Fibroblast of pulmonary artery (primary cell): ENCODE measurements around the gene AZGP1.

Experiments
- DNase-seq: peaks from one replicate; pipeline ENCODE4 v3.0.0-alpha.2; 2010; ENCODE audit warnings: low read depth
- H3K4me3 ChIP-seq: replicated peaks from 2 replicates; pipeline ENCODE4 v1.5.1; 2011; ENCODE audit warnings: low read depth, mild to moderate bottlenecking, control low read depth, low read length, moderate library complexity
- TF ChIP-seq, protein P1 (sequence below): IDR thresholded peaks from 2 replicates; pipeline ENCODE4 v1.5.1; 2011; ENCODE audit warnings: mild to moderate bottlenecking, control low read depth, low read length, inconsistent platforms; ENCODE audit errors: missing control alignments

The AZGP1 gene

DNA sequence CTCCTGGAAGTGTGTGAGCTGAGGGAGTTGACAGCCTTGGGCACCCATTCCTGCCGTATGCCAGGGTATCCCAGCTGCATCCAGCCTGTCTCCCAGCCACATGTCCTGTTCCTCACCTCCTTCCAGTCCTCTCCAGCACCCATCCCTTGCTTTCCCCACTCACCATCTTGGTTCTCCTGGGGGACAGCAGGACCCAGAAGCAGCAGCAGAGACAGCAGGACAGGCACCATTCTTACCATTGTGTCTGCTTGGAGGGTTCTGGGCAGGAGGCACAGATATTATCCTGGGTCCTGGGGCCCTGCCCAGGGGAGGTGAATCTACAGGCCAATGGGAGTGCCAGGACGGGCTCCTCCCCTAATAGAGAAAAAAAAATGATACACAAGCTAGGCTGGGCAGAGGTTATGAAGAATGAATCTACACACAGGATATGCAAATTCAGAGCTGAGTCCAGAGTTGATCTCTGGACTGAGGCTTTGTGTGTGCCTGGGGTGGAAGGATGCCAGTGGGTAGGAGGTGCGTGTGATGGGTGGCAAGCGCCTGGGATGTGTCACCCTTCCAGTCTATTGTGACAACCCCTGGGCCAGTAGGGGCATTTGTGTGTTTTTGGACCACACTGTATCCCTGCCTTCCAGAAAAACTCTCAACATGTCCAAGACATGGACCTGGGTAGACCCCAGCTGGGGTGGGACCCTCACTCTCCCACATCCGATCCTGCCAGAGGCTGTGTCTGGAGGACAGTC, at the start of gene AZGP1:
Gene AZGP1 (minus strand): TSS at position 250 of the 740 bp plus-strand sequence. CDS start 11 bp downstream, at position 239.
- no peak for DNase-seq
- TF ChIP-seq, protein P1, sequence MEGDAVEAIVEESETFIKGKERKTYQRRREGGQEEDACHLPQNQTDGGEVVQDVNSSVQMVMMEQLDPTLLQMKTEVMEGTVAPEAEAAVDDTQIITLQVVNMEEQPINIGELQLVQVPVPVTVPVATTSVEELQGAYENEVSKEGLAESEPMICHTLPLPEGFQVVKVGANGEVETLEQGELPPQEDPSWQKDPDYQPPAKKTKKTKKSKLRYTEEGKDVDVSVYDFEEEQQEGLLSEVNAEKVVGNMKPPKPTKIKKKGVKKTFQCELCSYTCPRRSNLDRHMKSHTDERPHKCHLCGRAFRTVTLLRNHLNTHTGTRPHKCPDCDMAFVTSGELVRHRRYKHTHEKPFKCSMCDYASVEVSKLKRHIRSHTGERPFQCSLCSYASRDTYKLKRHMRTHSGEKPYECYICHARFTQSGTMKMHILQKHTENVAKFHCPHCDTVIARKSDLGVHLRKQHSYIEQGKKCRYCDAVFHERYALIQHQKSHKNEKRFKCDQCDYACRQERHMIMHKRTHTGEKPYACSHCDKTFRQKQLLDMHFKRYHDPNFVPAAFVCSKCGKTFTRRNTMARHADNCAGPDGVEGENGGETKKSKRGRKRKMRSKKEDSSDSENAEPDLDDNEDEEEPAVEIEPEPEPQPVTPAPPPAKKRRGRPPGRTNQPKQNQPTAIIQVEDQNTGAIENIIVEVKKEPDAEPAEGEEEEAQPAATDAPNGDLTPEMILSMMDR: no peak
- no peak within 1 kb of the TSS for H3K4me3 ChIP-seq

DNA sequence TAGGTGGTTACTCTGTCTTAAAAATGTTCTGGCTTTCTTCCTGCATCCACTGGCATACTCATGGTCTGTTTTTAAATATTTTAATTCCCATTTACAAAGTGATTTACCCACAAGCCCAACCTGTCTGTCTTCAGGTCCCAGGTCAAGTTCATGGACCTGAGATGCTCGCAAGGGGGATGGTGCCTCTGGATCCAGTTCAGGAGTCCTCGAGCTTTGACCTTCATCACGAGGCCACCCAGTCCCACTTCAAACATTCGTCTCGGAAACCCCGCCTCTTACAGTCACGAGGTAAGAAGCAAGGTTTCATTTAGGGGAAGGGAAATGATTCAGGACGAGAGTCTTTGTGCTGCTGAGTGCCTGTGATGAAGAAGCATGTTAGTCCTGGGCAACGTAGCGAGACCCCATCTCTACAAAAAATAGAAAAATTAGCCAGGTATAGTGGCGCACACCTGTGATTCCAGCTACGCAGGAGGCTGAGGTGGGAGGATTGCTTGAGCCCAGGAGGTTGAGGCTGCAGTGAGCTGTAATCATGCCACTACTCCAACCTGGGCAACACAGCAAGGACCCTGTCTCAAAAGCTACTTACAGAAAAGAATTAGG, 48.3 kb upstream of the AZGP1 start:
- H3K4me3 ChIP-seq: no peak overlapping the region
- TF ChIP-seq, protein P1: no peak
- DNase-seq: no peak

DNA sequence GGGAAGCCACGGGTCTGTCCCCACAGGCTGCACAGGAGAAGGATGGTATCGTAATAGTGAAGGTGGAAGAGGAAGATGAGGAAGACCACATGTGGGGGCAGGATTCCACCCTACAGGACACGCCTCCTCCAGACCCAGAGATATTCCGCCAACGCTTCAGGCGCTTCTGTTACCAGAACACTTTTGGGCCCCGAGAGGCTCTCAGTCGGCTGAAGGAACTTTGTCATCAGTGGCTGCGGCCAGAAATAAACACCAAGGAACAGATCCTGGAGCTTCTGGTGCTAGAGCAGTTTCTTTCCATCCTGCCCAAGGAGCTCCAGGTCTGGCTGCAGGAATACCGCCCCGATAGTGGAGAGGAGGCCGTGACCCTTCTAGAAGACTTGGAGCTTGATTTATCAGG, 47.7 kb upstream of the AZGP1 start:
- no peak overlapping the region for H3K4me3 ChIP-seq
- no peak for DNase-seq
- TF ChIP-seq, protein P1: no peak

DNA sequence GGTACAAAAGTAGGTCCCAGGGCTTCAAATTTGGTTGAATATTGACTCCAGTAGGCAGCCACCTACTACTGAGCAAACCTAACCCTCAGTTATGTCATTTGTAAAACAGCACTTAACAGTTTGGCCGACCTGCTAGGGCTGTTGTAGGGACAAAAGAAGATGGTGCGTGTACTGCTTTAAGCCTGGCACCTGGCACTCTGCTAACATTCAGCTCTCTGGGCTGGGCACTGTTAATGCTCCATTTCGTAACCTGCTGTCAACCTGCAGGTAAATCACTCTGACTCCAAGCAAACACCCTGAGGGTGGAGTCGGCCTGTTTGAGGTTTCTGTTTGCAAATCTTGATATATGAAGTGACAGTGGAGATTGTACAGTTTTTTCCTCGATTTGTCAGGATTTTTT, 46.8 kb upstream of the AZGP1 start:
- no peak overlapping the region for H3K4me3 ChIP-seq
- DNase-seq: no peak
- TF ChIP-seq, protein P1: no peak

DNA sequence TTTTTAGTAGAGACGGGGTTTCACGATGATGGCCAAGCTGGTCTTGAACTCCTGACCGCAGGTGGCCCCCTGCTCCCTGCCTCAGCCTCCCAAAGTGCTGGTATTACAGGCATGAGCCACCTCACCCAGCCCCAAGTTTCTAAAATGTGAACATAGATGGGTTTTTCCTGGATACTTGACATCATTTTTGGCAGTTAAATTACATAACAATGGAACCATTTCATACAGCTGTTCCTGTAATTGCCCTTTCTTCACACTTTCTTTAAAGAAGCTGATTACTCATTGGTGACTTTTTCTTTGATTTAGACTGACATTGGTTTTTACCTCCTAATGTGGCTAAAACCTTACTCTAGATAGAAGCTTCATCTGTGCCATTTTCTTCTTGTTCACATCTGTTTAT, 45.5 kb upstream of the AZGP1 start:
- TF ChIP-seq, protein P1: no peak
- DNase-seq: no peak
- H3K4me3 ChIP-seq: no peak overlapping the region

DNA sequence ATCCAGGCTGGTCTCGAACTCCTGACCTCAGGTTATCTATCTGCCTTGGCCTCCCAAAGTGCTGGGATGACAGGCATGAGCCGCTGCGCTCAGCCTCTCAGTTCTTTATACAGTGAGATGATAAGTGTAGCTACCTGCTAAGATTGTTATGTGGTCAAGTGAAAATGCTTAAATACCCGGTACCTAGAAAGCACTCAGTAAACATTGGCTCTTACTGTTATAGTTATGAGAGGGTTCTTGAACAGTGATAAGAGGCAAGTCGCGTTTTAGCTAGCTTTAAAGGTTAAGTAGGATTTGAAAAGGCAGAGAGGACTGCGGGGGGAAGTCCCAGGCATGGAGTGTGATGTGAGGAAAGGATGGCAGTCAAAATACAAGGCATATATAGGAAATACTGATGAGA, 44.1 kb upstream of the AZGP1 start:
- no peak overlapping the region for H3K4me3 ChIP-seq
- TF ChIP-seq, protein P1: no peak
- DNase-seq: no peak
